ENCODE data around the gene HECA.
"Not testable (repeated sequence)": the region's sequence is repeated elsewhere in the genome, so short reads cannot be mapped to it uniquely, and the experiment has no call there.

The HECA gene

DNA sequence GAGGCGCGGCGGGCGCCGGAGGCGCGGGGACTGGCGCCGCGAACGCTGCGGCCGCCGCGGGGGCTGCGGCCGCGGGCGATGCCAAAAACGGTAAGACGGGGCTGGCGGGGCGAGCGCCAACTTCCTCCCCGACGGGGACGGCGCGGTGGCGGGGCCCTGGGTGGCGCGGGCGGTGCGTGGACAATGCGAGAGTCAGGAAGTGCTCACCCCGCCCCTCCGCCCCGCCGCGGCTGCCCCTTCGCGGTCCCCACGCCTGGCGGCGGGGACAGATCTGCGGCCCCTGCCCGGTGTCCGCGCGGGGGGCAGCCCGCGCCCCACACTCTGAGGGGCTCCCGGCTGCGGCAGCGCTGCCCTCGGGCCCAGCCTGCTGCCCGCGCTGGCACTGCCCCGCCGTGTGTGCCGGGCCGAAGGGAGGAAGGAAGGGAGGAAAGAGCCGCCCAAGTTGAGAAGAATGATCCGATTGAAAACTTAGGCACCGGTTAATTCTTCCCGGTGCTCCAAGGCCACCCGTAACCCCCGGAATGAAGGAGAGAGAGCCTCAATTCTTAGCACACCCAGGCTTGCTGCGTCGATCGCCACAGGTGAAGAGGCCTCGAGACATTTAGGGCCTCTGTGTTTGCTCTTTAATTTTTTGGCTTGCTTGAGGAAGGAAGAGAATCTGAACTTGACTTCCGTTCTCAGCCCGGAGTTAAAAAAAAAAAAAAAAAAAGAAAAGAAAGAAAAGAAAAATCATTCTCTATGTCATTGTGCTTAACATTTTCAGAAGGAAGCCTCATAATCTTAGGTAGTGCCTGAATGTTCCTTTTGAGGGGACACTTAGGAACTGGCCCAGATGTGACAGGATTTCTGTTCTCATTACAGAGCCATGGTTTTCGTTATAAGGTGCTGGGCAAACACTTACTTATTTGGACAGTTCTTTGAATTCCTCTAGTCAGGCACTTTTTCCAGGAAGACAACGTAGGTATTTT is 982 bp downstream of the HECA start:
- peak; percentile 34 for DNase-seq

DNA sequence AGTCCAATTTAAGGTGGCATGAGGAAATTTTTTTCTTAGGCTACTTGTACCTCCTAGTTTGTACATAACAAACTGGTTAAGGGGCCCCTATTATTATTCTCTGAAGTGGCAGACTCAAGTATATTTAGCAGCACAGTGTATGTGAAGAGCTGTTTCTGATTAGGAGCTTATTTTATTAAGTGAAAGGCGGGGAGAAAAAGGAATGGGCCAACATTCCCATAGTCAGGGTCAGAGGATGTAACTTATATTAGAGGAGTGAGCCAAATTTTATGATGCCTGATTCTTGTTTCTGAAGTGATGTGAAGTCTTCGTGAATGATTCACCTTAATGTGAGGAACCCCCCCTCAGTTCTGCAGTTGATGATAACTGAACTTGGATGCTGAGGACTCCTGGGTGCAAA is 2.8 kb downstream of the HECA start:
- DNase-seq, result no peak

DNA sequence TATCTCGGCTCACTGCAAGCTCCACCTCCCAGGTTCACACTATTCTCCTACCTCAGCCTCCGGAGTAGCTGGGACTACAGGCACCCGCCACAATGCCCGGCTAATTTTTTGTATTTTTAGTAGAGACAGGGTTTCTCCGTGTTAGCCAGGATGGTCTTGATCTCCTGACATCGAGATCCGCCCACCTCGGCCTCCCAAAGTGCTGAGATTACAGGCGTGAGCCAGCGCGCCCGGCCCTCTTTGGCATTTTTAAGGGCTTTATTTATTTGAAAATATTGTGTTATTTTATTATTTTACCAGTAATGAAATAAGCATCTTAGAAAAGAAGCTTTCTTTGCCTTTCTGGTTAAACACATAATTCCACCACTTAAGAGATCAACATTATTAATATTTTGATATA is 6.0 kb downstream of the HECA start:
- not testable (repeated sequence) for DNase-seq

DNA sequence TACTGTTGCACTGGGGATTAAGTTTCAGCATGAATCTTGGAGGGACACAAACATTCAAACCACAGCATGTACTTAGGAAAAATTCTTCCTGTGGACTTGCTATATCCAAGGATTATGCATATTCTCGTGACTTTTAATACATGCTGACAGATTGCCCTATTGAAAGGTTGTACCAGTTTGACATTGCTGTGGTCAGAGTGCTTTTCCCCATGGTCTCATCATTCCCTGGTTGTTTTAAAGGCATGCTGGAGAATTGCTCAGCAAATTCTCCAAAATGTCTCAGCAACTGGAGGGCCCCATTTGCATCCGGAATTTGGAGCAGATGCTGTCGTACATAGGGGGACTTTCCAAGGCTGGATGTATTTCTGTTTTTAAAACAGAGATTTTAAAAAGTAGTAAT is 7.4 kb downstream of the HECA start:
- DNase-seq, result no peak

DNA sequence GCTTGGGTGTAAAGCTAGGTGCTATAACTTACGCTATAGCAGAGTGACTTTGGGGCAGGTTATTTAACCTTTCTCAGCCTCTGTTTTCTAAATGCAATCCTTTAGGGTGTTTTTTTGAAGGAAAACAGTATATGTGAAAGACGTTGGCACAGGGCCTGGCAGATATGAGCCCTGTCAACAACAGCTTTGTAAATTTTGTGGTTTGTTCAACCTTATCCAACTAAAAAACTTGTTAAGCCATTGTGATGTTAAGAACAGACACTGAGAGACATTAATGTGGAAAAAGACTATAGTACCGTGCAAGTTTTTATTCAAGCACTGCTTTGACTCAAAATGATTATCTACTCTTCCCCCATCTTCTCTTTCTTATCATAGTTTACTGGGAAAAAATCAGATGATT is 8.2 kb downstream of the HECA start:
- DNase-seq, result no peak

DNA sequence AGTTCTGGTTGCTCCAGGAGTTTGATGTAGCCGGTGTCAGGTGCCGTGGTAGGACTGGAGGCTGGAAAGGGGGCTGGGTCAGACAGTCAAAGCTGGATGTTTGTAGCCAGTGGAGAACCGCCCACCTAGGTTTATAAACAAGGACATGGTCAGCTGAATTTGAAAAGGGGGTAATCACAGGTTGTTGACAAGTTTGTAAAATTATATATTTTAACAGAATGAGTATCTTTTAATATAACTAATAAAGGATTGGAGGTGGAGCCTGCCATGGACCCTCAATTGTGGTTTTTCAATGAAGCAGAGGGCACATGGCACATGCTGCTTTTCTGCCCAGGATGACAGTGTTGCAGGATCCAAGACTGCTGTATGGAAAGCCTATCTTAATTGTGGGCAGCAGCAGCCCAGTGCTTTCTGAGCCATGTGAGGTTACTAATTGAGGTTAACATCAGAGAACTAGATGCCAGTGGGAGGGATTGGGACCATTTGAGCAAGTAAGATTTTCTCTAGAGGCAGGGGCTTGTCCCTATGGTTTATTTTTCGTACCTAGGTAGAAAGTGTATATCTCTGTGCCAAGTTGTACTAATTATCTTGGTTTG is 9.7 kb downstream of the HECA start:
- DNase-seq, result no peak

DNA sequence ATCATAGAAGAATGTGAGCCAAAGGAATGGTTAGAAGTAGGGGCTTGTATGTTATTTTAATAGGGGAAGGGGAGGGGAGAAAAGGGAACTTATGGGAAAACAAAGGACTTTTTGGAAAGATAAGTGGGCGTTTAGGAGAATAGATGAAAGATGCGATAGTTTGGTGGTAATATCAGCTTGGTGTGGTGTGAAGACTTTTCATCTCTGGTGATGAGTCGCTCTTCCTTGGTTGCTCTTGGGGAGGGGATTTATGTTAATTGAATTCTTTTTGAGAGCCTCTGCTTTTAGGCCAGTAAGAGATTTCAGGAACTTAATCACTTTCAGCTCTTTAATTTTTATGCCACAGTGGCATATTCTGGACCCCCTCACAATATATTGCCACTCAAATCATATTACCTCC is 10.8 kb downstream of the HECA start:
- DNase-seq, result no peak

DNA sequence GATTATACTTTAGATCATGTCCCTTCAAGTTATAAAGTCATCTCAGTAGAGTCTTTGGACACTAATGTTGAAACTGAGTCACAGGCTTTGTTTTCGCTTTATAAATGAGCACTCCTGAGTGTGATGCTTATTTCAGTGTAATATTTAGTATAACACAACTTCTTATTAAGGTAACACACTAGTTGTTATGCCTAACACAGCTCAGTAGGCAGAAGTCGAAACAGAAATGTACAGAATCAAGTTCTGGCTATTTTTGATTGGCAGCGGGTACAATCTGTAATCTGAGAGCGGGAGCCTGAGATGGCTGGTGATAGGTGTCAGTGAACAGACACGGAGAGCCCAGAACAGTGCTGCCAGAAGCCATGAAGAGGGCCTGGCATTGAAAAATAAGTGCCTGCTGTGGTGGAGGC is 11.4 kb downstream of the HECA start:
- DNase-seq, result no peak

DNA sequence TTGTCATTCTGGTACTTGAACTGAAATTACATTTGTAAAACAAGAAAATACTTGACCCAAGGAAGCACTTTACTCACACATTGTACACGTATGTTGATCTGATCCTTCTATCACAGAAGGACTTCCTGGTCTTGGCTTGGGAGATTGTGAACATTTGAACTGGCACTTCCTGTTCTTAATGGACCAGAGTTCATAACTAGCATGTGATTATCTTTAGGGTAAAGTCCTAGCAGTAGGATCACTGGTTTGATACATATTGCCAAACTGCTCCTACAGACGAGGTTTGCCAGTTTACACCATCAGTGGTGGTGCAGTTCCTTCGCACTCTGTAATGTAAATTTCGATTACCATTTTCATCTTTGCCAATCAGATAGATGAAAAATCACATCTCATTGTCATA is 12.7 kb downstream of the HECA start:
- no peak for DNase-seq

DNA sequence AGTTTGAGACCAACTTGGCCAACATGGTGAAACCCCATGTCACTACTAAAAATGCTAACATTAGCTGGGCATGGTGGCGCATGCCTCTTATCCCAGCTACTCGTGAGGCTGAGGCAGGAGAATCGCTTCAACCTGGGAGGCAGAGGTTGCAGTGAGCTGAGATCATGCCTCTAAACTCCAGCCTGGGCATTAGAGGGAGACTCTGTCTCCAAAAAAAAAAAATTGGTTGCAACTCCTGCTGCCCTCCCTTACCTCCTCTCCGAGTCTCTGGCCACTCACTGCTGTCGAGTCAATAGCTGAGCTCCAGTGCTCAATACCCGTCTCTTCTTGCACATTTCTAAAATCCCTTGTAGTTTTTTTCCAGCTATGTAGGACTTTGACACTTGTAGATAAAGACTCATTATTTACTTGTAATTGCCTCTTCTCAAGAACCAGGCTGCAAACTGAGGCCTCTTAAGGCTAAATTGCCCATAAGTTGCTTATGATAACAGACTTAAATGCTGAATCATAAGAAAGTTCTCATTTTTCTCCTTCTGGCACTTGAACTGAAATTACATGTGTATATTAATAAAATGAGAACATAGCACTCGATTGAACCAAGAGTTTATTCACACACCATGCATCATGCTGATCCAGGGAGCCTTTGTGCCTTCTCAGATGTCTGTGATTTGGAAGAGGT is 13.8 kb downstream of the HECA start:
- no peak for DNase-seq

DNA sequence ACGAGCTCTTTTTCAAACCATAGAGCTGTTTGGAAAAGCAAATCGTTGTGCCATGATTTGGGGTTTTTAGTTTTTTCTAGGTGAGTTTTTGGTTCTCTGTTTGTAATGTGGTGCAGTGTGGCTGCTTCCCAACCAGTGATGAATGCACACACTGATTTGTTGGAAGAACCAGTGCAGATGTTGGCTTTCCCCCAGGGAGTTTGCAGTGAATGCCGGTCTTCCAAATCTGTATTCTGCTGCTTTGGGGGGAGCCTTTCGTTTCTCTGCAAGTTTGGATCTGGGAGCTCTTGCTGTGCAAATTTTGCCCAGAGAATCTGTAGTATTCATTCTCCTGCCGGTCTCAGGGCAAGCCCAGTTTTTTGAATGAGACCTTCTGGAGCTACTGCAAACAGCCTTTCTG is 14.5 kb downstream of the HECA start:
- DNase-seq, result no peak

DNA sequence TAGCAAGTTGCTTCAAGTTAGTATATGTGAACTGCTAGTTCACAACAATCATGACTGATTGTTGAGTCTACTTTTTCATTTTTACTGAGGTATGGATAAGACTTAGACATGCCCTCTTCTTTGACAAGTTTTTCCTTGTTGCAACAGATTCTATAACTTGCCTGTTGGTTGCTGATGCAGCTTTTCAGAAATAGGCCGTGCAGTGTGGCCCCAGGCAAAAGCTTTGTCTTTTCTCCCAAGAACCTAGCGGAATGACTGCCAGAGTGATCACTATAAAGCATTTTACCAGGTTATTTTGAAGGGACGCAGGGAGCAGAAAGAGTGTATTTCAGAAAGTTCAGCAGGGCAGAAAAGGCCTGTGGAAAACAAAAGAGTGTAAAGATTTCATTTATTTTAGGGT is 16.0 kb downstream of the HECA start:
- DNase-seq, result no peak

DNA sequence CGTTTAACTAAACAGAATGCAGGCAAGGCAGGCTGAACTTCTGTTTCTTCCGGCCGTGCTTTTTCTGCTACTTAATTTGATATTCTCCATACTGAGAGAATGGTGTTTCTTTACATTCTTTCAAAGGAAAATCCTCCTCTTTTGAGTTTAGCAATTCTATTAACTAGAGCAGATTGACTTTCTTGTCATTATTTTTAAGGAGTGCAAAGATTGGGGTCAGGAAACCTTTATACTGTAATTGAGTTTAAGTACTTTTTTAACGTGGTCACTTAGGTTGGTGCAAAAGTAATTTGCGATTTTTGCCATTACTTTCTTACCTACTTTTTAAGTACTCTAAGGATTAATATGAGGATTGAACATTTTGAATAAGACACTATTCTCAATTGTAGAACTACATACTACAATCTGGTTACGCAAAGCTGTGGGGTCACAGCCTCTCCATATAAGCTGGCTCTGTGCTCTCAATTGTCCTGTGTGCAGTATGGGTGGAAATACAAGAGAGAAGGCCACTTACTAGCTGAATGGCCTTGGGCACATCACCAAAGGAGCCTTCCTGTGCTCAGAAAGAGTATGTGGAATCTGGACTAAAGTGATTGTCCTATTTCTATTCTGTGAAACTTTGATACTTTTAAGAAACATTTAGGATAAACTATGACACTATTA is 16.7 kb downstream of the HECA start:
- no peak for DNase-seq

DNA sequence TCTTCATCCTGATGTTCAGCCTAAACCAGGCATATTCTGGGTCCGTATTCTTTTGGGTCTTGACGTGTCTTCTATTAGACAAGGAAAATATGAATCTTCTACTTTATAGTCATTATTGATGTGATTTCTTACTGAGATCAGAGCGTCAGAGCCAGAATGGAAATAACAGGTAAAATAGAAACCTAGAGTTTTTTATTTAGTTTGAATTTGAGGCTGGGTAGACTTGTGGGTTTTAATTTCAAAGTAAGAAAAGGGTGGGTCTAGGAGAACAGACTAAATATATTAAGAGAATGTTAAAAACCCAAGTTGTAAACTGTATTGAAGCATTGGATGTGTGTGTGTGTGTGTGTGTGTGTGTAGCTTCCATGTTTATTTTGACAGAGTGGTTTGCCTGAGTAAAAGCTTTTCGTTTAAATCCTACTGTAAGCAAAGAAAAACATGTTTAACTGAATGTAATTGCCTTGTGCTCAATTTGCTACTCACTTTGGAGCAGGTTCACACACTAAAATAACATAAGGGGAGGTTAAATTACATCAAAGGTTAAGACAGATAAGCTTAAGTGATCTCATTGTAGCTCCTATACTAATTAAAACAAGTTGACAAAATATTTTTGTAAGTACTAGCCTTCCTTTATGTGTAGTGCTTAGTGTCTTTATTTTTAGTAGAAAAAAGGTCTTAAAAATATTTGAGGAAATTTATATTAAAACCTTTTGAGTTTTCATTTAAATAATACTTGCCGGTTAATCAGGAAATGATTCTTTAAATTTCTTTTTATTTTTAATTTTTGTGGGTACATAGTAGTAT is 17.4 kb downstream of the HECA start:
- no peak for DNase-seq

DNA sequence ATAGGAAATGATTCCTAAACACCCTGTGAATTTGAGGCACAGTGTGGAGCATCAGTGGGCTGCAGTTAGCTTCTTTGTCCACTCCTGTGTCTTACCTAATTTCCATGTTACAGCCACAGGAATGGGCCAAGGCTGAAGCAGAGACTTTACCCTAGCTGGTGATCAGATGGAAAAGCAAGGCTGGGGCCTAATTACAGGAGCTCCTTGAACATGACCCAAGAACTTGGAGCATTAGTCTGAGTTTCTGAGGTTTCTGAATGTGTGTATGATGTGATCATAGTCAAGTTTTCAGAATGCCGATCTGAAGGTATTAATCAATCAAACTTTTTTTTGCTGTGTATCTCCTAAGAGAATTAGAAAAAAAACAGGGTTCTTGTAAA is 18.0 kb downstream of the HECA start:
- no peak for DNase-seq

DNA sequence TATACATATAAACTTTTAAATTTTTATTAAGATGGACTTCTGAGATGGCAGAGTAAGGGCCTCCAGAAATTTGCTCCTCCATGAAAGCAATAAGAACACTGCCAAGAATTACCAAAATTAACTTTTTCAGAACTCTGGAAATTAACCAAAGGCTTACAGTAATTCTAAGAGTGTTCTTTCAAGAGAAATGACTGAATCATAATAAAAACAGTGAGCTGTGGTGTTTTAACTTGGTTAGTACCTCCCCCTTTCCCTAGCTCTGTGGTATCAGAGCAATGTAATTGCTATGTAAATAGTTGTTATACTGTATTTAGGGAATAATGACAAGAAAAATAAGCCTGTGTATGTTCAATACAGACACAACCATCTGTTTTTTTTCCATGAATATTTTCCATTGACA is 19.0 kb downstream of the HECA start:
- DNase-seq, result no peak

DNA sequence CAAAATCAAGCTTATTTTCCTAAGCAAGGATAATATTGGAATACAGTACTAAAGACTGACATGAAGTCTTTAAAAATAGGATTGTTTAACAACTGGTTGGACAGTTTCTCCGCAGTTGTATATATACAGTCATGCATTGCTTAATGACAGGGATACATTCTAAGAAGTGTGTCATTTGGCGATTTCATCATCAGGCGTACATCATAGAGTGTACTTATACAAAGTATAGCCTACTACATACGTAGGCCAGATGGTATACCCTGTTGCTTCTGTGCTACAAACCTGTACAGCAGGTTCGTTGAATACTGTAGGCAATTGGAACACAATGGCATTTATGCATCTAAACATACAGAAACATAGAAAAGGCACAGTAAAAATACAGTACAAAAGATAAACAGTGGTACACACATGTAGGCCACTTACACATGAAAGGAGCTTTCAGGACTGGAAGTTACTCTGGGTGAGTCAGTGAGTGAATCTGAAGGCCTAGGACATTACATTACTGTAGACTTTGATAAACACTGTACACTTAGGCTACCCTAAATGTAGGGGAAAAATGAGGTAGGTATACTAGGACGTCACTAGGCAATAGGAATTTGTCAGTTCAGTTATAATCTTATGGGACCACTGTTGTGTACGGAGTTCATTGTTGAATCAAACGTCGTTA is 20.1 kb downstream of the HECA start:
- no peak for DNase-seq

DNA sequence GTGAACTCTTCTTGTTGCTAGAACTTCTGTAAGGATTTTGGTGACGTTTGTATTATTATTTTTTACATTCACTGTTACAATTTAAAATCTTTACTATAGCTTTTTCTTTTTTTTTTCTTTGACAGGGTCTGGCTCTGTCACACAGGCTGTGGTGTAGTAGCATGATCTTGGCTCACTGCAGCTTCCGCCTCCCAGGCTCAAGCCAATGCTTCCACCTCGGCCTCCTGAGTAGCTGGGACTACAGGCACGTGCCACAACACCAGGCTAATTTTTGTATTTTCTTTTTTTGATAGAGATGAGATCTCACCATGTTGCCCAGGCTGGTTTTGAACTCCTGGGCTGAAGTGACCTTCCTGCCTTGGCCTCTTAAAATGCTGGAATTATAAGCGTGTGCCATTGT is 21.2 kb downstream of the HECA start:
- no peak for DNase-seq

DNA sequence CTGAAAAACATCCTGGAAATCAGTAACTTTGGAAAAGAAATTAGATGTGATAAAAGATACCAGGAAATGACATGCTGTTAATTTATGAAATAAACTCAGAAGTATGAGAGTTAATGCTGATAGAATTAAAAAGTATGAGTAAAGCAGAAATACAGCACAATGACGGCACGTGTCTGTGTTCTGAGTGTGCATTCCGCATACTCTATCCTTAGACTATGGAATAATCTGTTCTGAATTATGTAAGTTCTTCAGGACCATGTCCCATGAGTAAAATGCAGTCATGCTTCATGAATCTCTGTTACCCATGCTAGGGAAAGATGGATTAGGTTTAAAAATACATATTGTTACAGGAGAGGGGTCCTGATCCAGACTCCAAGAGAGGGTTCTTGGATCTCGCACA is 21.7 kb downstream of the HECA start:
- no peak for DNase-seq

DNA sequence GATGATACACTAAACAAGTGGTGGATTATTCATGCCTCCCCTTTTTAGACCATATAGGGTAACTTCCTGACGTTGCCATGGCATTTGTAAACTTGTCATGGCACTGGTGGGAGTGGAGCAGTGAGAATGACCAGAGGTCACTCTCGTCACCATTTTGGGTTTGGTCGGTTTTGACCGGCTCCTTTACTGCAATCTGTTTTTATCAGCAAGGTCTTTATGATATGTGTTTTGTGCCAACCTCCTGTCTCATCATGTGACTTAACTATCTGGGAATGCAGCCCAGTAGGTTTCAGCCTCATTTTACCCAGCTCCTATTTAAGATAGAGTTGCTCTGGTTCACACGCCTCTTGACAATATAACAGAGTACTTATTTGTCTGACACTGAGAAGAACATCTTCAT is 22.2 kb downstream of the HECA start:
- DNase-seq, result not testable (repeated sequence)

DNA sequence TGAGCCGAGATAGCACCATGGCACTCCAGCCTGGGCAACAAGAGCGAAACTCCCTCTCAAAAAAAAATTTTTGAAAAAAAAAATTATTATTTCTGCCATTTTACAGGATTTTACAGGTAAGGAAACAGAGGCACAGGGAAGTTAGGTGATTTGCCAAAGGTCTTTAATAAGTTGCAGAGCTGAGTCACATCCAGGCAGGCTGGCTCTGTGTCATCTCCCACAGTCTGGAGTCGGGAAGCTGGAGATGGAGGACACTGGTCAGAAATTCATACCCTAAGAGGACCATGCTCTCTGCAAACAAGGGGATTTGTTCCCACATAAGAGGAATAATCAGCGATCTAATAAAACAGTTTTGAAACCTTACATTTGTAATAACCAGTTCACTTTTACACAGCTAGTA is 24.1 kb downstream of the HECA start:
- no peak for DNase-seq

DNA sequence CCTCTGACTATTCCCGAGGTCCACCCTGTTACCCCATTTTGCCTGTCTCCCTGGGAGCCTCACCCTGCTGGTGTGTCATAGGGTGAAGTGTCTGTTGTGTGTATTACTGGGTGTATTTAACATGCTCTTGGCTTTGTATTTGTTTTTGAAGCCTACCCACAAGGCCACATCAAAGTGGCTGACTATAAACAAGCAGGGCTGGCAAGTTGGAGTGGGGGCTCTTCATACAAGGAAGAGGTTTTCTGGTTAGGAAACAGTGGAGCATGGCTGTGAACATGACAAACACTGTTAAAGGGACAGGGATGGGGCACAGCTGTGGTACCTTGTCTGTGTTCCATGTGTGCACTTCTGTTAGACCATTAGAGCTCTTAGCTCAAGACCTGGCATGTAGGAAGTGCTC is 26.3 kb downstream of the HECA start:
- DNase-seq, result peak; percentile 27
